GM21528 (cell line): Measurements from ENCODE around the gene KLHL25.

Source experiments
- ATAC-seq: cut with Tn5 transposase; IDR thresholded peaks from one replicate; pipeline ENCODE4 v1.9.1; 2021; ENCODE audit warnings: mild to moderate bottlenecking, moderate library complexity; ENCODE audit not compliant: unreplicated experiment, low FRiP score

Gene KLHL25

GRCh38 chr15:85723960-85724945 lies 70.5 kb downstream of the KLHL25 start:
- no peak for ATAC-seq

- ATAC-seq, result no peak
These were observed 72.2 kb downstream of the KLHL25 start for GRCh38 chr15:85722374-85723152.

GRCh38 chr15:85718981-85719380 lies 75.7 kb downstream of the KLHL25 start:
- no peak for ATAC-seq

GRCh38 chr15:85718271-85718971 lies 76.3 kb downstream of the KLHL25 start:
- peak; percentile 73 for ATAC-seq

GRCh38 chr15:85717212-85717611 lies 77.5 kb downstream of the KLHL25 start:
- no peak for ATAC-seq

GRCh38 chr15:85716261-85716660 lies 78.5 kb downstream of the KLHL25 start:
- ATAC-seq, result no peak

GRCh38 chr15:85711580-85712192 lies 83.0 kb downstream of the KLHL25 start:
- no peak for ATAC-seq

- peak; percentile 62 for ATAC-seq
These were observed 84.3 kb downstream of the KLHL25 start for GRCh38 chr15:85710340-85710842.
